AG09319 (cell line): ENCODE data around the gene MSRB1.

Experiments
- DNase-seq: peaks from one replicate; pipeline ENCODE4 v3.0.0-alpha.2; 2010; ENCODE audit warnings: low read depth; ENCODE audit errors: extremely low read depth
- TF ChIP-seq, protein P1 (sequence below): IDR thresholded peaks from 2 replicates; pipeline ENCODE4 v1.5.1; 2011; ENCODE audit warnings: low read depth, mild to moderate bottlenecking, inconsistent platforms, low read length, moderate library complexity

The MSRB1 gene

DNA sequence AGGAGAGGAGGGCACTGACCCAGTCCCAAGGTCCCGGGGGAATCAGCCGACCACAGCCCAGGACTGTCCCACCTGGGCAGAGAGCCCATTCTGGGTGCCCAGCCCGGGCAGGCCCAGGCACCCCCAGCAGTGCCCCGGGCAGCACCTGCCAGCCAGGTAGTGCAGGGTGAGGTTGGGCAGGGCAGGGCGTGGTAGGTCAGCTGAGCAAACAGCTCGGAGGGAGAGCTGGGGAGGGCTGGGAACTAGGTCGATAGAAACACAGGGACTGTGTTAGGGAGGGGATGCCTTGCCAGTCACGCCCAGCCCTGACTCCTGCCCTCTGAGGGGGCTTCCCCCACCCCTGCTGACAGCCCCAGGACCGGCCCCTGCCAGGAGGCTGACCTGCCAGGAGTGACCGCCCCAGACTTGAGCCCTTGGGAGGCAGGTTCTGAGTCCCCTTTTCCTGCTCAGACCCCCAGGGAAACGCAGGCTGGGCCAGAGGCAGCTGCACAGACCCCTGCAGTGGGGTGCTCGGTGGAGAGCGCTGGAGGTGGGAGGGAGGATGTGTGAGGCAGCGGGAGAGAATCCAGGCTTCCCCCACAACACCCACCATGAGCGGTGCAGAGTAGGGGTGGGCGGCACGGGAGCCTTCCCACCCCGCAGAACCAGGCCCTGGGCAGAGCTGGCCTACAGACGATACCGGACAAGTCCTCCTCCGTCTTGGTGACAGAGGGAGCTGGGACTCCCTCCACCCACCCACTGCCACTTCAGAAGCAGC lies 29.5 kb downstream of the MSRB1 start:
- no peak for DNase-seq
- TF ChIP-seq, protein P1, sequence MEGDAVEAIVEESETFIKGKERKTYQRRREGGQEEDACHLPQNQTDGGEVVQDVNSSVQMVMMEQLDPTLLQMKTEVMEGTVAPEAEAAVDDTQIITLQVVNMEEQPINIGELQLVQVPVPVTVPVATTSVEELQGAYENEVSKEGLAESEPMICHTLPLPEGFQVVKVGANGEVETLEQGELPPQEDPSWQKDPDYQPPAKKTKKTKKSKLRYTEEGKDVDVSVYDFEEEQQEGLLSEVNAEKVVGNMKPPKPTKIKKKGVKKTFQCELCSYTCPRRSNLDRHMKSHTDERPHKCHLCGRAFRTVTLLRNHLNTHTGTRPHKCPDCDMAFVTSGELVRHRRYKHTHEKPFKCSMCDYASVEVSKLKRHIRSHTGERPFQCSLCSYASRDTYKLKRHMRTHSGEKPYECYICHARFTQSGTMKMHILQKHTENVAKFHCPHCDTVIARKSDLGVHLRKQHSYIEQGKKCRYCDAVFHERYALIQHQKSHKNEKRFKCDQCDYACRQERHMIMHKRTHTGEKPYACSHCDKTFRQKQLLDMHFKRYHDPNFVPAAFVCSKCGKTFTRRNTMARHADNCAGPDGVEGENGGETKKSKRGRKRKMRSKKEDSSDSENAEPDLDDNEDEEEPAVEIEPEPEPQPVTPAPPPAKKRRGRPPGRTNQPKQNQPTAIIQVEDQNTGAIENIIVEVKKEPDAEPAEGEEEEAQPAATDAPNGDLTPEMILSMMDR, result no peak

DNA sequence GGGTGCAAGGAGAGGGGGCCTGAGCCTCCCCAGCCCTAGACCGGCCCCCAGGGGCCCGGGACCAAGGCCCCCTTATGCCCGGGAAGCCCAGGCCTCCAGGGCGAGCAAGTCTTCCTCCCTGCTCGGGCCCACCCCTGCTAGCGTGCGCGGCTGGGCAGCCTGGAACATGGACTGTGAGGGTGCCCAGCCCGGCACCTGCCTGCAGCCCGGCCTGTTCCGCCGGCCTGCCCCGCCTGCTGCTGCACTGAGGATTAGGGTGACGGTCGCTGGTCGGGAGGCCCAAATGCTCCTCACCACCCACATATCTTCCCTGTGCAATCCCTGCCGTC lies 30.8 kb downstream of the MSRB1 start:
- TF ChIP-seq, protein P1, result no peak
- DNase-seq, result no peak

DNA sequence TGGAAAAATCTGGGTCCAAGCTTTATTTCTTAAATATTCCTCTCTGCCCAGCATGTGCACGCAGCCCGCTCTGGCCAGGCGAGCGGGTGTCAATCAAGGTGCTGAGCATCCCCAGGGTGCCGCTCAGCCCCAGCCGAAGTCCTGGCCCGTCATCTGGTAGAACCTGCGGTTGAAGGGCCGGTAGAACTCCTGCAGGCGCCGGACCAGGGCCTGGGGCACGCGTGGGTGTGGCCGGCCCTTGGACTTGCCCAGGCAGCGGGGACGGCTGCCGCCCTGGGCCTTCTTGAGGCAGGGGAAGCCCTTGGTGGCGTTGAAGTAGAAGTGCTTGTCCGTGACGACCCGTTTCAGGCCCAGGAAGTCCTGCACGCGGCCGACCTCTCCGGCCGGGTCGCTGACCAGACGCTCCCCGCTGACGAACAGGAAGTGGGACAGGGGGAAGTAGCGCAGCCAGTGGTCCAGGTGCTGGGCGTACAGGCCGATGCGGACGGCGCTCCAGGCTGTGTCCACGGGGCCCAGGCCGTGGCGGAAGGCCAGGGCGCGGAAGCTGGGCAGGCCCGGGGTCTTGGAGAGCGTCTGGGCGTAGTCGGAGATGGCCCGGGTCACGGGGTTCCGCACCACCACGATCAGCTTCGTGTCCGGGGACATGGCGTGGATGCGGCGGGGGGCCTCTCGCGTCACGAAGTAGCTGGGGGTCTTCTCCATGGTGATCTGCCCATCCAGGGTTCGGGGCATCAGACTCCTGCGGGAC lies 31.4 kb downstream of the MSRB1 start:
- no peak for DNase-seq
- TF ChIP-seq, protein P1, result no peak

DNA sequence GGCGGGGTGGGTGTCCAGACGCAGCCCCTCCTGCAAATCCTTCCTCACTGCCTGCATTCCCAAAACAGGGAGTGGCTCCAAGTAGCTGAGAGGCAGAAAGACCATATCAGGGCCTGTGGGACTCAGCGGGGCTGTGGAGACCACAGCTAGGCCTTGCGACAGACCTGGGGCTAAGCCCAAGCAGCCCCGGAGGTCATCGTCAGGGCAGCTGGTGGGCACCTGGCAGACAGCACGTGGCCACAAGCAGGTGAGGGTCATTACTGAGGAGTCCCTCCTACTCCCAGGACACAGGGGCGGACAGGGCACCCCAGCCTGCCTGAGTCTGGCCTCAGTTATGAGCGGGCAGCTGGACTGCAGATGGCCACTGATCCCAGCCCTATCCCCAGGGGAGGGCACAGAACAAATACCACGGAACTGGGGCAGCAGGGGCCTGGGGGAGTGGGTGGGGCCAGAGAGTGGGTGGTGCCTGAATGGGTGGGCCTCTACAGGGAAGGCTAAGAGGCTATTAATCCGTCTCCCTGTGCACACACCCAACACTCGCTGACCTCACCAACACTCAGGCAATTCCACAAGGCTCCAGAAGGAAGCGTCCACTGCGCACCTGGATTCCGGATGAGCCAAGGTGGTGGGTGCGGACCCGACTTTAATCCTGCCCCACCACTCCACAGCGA lies 33.3 kb downstream of the MSRB1 start:
- no peak for DNase-seq
- TF ChIP-seq, protein P1, result no peak

DNA sequence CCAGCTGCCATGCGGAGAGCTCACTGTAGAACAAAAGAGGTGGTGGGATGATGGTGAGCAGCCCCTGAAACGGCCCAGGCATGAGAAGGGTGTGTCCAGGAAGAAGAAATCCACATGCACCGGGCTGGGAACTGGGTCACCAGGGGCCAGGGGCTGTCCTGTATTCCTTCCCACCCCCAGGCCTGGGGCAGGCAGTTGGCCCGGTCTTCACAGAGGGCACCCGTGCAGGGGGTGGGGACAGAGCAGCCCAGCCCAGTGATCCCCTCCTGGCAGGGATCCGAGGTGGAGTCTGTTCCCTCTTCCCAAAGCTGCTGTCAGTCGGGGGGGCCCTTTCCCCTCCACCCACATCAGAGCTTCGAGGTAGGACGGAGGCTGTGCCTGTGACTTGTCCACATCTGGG lies 34.0 kb downstream of the MSRB1 start:
- no peak for DNase-seq
- TF ChIP-seq, protein P1, result no peak

DNA sequence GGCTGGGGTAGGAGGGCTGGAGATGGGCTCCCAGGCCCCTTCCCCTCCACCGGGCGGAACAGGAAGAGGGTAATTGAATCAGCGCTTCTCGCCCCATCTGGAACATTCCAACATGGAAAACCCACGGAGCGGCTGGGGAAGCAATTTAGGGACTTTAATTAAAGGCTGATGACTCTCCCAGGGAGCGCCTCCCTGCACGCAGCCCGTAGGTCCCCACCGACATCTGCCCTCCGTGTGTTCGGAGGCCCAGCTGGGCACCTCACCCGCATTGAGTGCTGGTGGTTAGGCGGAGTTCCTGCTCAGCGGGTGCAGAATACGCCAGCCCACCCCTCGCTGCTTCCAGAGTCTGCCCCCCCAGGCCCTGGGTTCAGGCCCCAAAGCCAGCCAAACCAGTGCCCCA lies 34.8 kb downstream of the MSRB1 start:
- TF ChIP-seq, protein P1, result no peak
- no peak for DNase-seq
